H1 (cell line): Measurements from ENCODE around the gene DYNC1LI1. TPM values are rescaled to one million over a fixed set of nuclear protein-coding genes. Genes with fewer than 3 reads are reported as not detected.

Source experiments
- BACH1 ChIP-seq: IDR thresholded peaks from 2 replicates; pipeline ENCODE4 v1.6.1; 2012; ENCODE audit warnings: low read length, improper control_type of control experiment
- E2F6 ChIP-seq: IDR thresholded peaks from 2 replicates; pipeline ENCODE4 v1.6.1; 2012; ENCODE audit warnings: inconsistent platforms
- KDM5A ChIP-seq: fragments of 200-600 bp; IDR thresholded peaks from 2 replicates; pipeline ENCODE4 v1.7.1; 2012; ENCODE audit warnings: mild to moderate bottlenecking, low read length, inconsistent platforms, mixed read lengths
- PHF8 ChIP-seq: fragments of 200-600 bp; sonication (generic); conservative IDR thresholded peaks from 2 replicates; pipeline ENCODE4 v1.7.1; 2012; ENCODE audit warnings: low read depth, mild to moderate bottlenecking, inconsistent platforms, low read length, moderate library complexity
- POLR2A ChIP-seq, 2 experiments: IDR thresholded peaks; 1 replicate in 1 of 2; 2 replicates in 1 of 2; pipeline ENCODE4 v1.6.1; 2011; ENCODE audit warnings: low read depth in 2 of 2, low read length in 2 of 2, mild to moderate bottlenecking in 2 of 2; ENCODE audit errors: control extremely low read depth in 1 of 2
- POU5F1 ChIP-seq: IDR thresholded peaks from 2 replicates; pipeline ENCODE4 v1.6.1; 2011; ENCODE audit warnings: low read depth, mild to moderate bottlenecking, low read length, moderate library complexity
- RNF2 ChIP-seq: fragments of 200-900, 300-1000 bp; sonication (generic); IDR thresholded peaks from 2 replicates; pipeline ENCODE4 v1.7.1; 2016; ENCODE audit warnings: borderline replicate concordance, low read depth, mild to moderate bottlenecking, antibody characterized with exemption, low read length; ENCODE audit not compliant: poor library complexity, severe bottlenecking; ENCODE audit errors: missing control alignments
- RXRA ChIP-seq: IDR thresholded peaks from 2 replicates; pipeline ENCODE4 v1.6.1; 2011; ENCODE audit warnings: low read depth, mild to moderate bottlenecking, low read length, moderate library complexity; ENCODE audit not compliant: insufficient read depth
- SIN3A ChIP-seq, 2 experiments: IDR thresholded peaks in 1 of 2; conservative IDR thresholded peaks in 1 of 2; 2 replicates each; pipeline ENCODE4 v1.6.1; 2011 to 2012; ENCODE audit warnings: low read length in 2 of 2, improper control_type of control experiment in 1 of 2, low read depth in 1 of 2, mild to moderate bottlenecking in 1 of 2
- SP1 ChIP-seq: IDR thresholded peaks from 2 replicates; pipeline ENCODE4 v1.6.1; 2011; ENCODE audit warnings: low read depth, low read length
- polyA plus RNA-seq, 7 experiments: library from polyadenylated mRNA; depleted of rRNA in 3 of 7; stranded (reverse) in 5 of 7; unstranded in 2 of 7; fragments of >200 nt in 5 of 7; fragments of 200-250 nt in 2 of 7; gene quantifications; 1 replicate in 5 of 7; 2 replicates in 1 of 7; 4 replicates in 1 of 7; pipeline versions ENCODE4 v1.2.1 to v1.2.3, GENCODE V29; 2011 to 2013; ENCODE audit warnings: missing spikeins in 2 of 7, mixed read lengths in 2 of 7
- total RNA-seq: library from RNA; stranded (reverse); fragmentation: NEBNext Ultra II Directional; extraction: Animal tissue kit (Norgen Biotek cat#: 25700); gene quantifications from 2 replicates; pipeline ENCODE4 v1.2.1, GENCODE V29; 2021
- TF ChIP-seq, protein P1 (sequence below): fragments of 300-600 bp; sonication (generic); IDR thresholded peaks from 2 replicates; pipeline ENCODE4 v1.7.1; 2012; ENCODE audit warnings: low read length, moderate library complexity, mild to moderate bottlenecking, inconsistent platforms; ENCODE audit not compliant: insufficient replicate concordance

The DYNC1LI1 gene
- total and polyA plus RNA-seq, 2 of the 8 experiments (the other 6 are each of a cell fraction or from before 2014, with no cell fraction given): 13.6 to 45.1 TPM

DNA sequence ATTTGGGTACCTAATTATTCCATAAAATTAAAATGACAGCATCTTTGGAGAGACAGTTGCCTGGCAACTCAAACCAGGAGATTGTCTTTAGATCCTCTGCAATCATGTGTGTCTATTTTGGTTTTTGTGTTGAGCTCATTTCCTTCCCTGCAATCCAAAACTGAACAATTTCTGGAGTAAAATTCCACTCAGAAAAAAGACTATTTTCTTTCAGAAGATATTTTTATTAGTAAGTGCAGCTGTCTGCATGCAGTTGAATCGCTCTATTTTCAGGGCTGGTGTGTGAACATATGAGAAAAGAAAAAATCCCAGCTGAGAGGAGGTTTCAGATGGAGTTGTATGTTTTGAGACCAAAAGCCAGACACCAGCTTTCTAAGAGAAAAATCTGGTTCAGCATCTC lies 41.9 kb upstream of the DYNC1LI1 start (continued):
- TF ChIP-seq, protein P1, sequence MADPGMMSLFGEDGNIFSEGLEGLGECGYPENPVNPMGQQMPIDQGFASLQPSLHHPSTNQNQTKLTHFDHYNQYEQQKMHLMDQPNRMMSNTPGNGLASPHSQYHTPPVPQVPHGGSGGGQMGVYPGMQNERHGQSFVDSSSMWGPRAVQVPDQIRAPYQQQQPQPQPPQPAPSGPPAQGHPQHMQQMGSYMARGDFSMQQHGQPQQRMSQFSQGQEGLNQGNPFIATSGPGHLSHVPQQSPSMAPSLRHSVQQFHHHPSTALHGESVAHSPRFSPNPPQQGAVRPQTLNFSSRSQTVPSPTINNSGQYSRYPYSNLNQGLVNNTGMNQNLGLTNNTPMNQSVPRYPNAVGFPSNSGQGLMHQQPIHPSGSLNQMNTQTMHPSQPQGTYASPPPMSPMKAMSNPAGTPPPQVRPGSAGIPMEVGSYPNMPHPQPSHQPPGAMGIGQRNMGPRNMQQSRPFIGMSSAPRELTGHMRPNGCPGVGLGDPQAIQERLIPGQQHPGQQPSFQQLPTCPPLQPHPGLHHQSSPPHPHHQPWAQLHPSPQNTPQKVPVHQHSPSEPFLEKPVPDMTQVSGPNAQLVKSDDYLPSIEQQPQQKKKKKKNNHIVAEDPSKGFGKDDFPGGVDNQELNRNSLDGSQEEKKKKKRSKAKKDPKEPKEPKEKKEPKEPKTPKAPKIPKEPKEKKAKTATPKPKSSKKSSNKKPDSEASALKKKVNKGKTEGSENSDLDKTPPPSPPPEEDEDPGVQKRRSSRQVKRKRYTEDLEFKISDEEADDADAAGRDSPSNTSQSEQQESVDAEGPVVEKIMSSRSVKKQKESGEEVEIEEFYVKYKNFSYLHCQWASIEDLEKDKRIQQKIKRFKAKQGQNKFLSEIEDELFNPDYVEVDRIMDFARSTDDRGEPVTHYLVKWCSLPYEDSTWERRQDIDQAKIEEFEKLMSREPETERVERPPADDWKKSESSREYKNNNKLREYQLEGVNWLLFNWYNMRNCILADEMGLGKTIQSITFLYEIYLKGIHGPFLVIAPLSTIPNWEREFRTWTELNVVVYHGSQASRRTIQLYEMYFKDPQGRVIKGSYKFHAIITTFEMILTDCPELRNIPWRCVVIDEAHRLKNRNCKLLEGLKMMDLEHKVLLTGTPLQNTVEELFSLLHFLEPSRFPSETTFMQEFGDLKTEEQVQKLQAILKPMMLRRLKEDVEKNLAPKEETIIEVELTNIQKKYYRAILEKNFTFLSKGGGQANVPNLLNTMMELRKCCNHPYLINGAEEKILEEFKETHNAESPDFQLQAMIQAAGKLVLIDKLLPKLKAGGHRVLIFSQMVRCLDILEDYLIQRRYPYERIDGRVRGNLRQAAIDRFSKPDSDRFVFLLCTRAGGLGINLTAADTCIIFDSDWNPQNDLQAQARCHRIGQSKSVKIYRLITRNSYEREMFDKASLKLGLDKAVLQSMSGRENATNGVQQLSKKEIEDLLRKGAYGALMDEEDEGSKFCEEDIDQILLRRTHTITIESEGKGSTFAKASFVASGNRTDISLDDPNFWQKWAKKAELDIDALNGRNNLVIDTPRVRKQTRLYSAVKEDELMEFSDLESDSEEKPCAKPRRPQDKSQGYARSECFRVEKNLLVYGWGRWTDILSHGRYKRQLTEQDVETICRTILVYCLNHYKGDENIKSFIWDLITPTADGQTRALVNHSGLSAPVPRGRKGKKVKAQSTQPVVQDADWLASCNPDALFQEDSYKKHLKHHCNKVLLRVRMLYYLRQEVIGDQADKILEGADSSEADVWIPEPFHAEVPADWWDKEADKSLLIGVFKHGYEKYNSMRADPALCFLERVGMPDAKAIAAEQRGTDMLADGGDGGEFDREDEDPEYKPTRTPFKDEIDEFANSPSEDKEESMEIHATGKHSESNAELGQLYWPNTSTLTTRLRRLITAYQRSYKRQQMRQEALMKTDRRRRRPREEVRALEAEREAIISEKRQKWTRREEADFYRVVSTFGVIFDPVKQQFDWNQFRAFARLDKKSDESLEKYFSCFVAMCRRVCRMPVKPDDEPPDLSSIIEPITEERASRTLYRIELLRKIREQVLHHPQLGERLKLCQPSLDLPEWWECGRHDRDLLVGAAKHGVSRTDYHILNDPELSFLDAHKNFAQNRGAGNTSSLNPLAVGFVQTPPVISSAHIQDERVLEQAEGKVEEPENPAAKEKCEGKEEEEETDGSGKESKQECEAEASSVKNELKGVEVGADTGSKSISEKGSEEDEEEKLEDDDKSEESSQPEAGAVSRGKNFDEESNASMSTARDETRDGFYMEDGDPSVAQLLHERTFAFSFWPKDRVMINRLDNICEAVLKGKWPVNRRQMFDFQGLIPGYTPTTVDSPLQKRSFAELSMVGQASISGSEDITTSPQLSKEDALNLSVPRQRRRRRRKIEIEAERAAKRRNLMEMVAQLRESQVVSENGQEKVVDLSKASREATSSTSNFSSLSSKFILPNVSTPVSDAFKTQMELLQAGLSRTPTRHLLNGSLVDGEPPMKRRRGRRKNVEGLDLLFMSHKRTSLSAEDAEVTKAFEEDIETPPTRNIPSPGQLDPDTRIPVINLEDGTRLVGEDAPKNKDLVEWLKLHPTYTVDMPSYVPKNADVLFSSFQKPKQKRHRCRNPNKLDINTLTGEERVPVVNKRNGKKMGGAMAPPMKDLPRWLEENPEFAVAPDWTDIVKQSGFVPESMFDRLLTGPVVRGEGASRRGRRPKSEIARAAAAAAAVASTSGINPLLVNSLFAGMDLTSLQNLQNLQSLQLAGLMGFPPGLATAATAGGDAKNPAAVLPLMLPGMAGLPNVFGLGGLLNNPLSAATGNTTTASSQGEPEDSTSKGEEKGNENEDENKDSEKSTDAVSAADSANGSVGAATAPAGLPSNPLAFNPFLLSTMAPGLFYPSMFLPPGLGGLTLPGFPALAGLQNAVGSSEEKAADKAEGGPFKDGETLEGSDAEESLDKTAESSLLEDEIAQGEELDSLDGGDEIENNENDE: no peak
- TF ChIP-seq POLR2A (IDR thresholded peaks at IDR 0.05; ENCODE audit: control extremely low read depth in 1 of 2, low read depth in 2 of 2, low read length in 2 of 2): no peak
- TF ChIP-seq RNF2: no peak
- no peak for TF ChIP-seq BACH1
- TF ChIP-seq E2F6: no peak
- TF ChIP-seq RXRA: no peak
- no peak for TF ChIP-seq POU5F1
- no peak for TF ChIP-seq PHF8
- no peak for TF ChIP-seq SIN3A (conservative IDR thresholded peaks at IDR 0.05 in 1 of 2, IDR thresholded peaks at IDR 0.05 in 1 of 2; ENCODE audit: low read depth in 1 of 2, low read length in 2 of 2)
- TF ChIP-seq SP1: no peak
- no peak for TF ChIP-seq KDM5A
